GM23338 (cell line): ENCODE data around the gene ARFIP1. TPM values are rescaled to one million over a fixed set of nuclear protein-coding genes. Genes with fewer than 3 reads are reported as not detected.

Experiments
- ATAC-seq: fragments of 200-7000 bp; cut with Tn5 transposase; 3 replicates; pipeline ENCODE4 v1.9.1; 2020
- DNase-seq: peaks from one replicate; pipeline ENCODE4 v3.0.0-alpha.2; 2015; ENCODE audit warnings: low spot score
- H2AFZ ChIP-seq: fragments of 200-600 bp; sonication (generic); 2 replicates; pipeline ENCODE4 v1.8.0; 2016; ENCODE audit warnings: antibody characterized with exemption, mild to moderate bottlenecking, moderate library complexity
- H3F3A ChIP-seq: fragments of 200-600 bp; sonication (generic); replicated peaks from 2 replicates; pipeline ENCODE4 v1.8.0; 2017; ENCODE audit warnings: antibody characterized with exemption, mixed run types, low read depth
- H3K27ac ChIP-seq: fragments of 200-600 bp; sonication (generic); 2 replicates; pipeline ENCODE4 v1.6.1; 2016; ENCODE audit warnings: low read depth
- H3K27me3 ChIP-seq: fragments of 200-600 bp; sonication (generic); 2 replicates; pipeline ENCODE4 v1.8.0; 2016; ENCODE audit warnings: mild to moderate bottlenecking, mixed run types, moderate library complexity; ENCODE audit not compliant: insufficient read depth
- H3K36me3 ChIP-seq: fragments of 200-600 bp; sonication (generic); 2 replicates; pipeline ENCODE4 v1.8.0; 2016; ENCODE audit warnings: mild to moderate bottlenecking; ENCODE audit not compliant: insufficient read depth
- H3K4me1 ChIP-seq: fragments of 200-600 bp; sonication (generic); 2 replicates; pipeline ENCODE4 v1.8.0; 2016; ENCODE audit warnings: mild to moderate bottlenecking, moderate library complexity; ENCODE audit not compliant: insufficient read depth
- H3K4me2 ChIP-seq: fragments of 200-600 bp; sonication (generic); 2 replicates; pipeline ENCODE4 v1.7.1; 2017; ENCODE audit warnings: mixed run types
- H3K4me3 ChIP-seq: fragments of 200-600 bp; sonication (generic); 2 replicates; pipeline ENCODE4 v1.6.1; 2016; ENCODE audit warnings: mixed run types
- H3K79me2 ChIP-seq: fragments of 200-600 bp; sonication (generic); replicated peaks from 2 replicates; pipeline ENCODE4 v1.8.0; 2017; ENCODE audit warnings: mild to moderate bottlenecking; ENCODE audit not compliant: insufficient read depth
- H3K9me2 ChIP-seq: fragments of 200-600 bp; sonication (generic); 2 replicates; pipeline ENCODE4 v1.8.0; 2017; ENCODE audit not compliant: insufficient read depth
- H4K20me1 ChIP-seq: fragments of 200-600 bp; sonication (generic); replicated peaks from 2 replicates; pipeline ENCODE4 v1.8.0; 2017; ENCODE audit warnings: mild to moderate bottlenecking; ENCODE audit not compliant: insufficient read depth
- H3K27ac Mint-ChIP-seq: 2 replicates; pipeline ENCODE4 v1.8.0; 2020; ENCODE audit warnings: inconsistent platforms, mild to moderate bottlenecking, moderate library complexity, mixed read lengths
- H3K27me3 Mint-ChIP-seq: 3 replicates; pipeline ENCODE4 v1.8.0; 2022; ENCODE audit warnings: low read depth, mild to moderate bottlenecking, moderate library complexity, mixed read lengths, inconsistent platforms; ENCODE audit not compliant: insufficient read depth, poor library complexity
- H3K36me3 Mint-ChIP-seq: 3 replicates; pipeline ENCODE4 v1.8.0; 2021; ENCODE audit warnings: low read depth, mild to moderate bottlenecking, inconsistent platforms, moderate library complexity, mixed read lengths
- H3K4me1 Mint-ChIP-seq: 3 replicates; pipeline ENCODE4 v1.8.0; 2020; ENCODE audit warnings: mild to moderate bottlenecking, inconsistent platforms, mixed read lengths
- H3K4me3 Mint-ChIP-seq: 3 replicates; pipeline ENCODE4 v1.8.0; 2021; ENCODE audit warnings: moderate library complexity, mild to moderate bottlenecking, inconsistent platforms, mixed read lengths
- H3K9me3 Mint-ChIP-seq: 3 replicates; pipeline ENCODE4 v1.8.0; 2020; ENCODE audit warnings: moderate library complexity, mild to moderate bottlenecking, inconsistent platforms, mixed read lengths
- CTCF ChIP-seq, 2 experiments: fragments of 200-600 bp in 1 of 2; sonication (generic) in 1 of 2; conservative IDR thresholded peaks; 2 replicates each; pipeline versions ENCODE4 v1.5.1 to v1.6.1; 2016 to 2017; ENCODE audit warnings: antibody characterized with exemption in 2 of 2, low read depth in 2 of 2, mild to moderate bottlenecking in 2 of 2, moderate library complexity in 1 of 2
- POLR2AphosphoS5 ChIP-seq: IDR thresholded peaks from 2 replicates; pipeline ENCODE4 v1.6.1; 2016; ENCODE audit warnings: antibody characterized with exemption, low read depth
- REST ChIP-seq: IDR thresholded peaks from one replicate; pipeline ENCODE4 v1.6.1; 2018; ENCODE audit warnings: antibody characterized with exemption; ENCODE audit not compliant: unreplicated experiment
- ZNF462 ChIP-seq: fragments of 250-450 bp; sonication (Bioruptor Pico); IDR thresholded peaks from 2 replicates; pipeline ENCODE4 v1.5.0; 2020; ENCODE audit warnings: mild to moderate bottlenecking, moderate library complexity
- polyA plus RNA-seq: library from polyadenylated mRNA; unstranded; fragments of >200 nt; fragmentation: Nextera tagmentation; extraction: Ambion mirVana; gene quantifications from 2 replicates; pipeline ENCODE4 v1.2.1, GENCODE V29; 2016
- total RNA-seq: library from RNA; depleted of rRNA; stranded (reverse); fragments of >200 nt; shearing (Covaris generic); gene quantifications from 2 replicates; pipeline ENCODE4 v1.2.3, GENCODE V29; 2014

The ARFIP1 gene
- total and polyA plus RNA-seq, 2 experiments from 2014 or later, result 46.0 to 49.6 TPM

GRCh38 chr4:152820073-152820472, 40.3 kb downstream of the ARFIP1 start:
- no peak overlapping the region for H3K27ac ChIP-seq
- H2AFZ ChIP-seq, result no peak overlapping the region
- H3K27me3 Mint-ChIP-seq, result peaks cover 3% of the 10 kb centered on the region
- ATAC-seq, result no peak
- no peaks in the 10 kb centered on the region; the same call in 1 of the 2 replicates for H3K36me3 ChIP-seq
- DNase-seq, result no peak
- peaks cover 3% of the 10 kb centered on the region; the same call in 2 of the 3 replicates for H3K4me1 Mint-ChIP-seq
- H3K79me2 ChIP-seq, result peaks cover 4% of the 10 kb centered on the region
- 0 out of 2 replicates have a peak, but pooled peaks cover under 1% of the 10 kb centered on the region for H3K4me1 ChIP-seq
- H3K4me2 ChIP-seq, result no peak overlapping the region
- no peaks in the 10 kb centered on the region for H4K20me1 ChIP-seq
- no peaks in the 10 kb centered on the region for H3K27me3 ChIP-seq
- no peak overlapping the region for H3K4me3 Mint-ChIP-seq
- no peak overlapping the region for H3K27ac Mint-ChIP-seq
- 0 out of 2 replicates have a peak, but pooled peaks cover 6% of the 10 kb centered on the region for H3K9me2 ChIP-seq
- H3K36me3 Mint-ChIP-seq, result peaks cover 52% of the 10 kb centered on the region
- peaks cover 17% of the 10 kb centered on the region for H3K9me3 Mint-ChIP-seq
- no peak overlapping the region for H3K4me3 ChIP-seq
- no peaks in the 10 kb centered on the region for H3F3A ChIP-seq
- TF ChIP-seq REST (no peak), CTCF (conservative IDR thresholded peaks at IDR 0.05; ENCODE audit: low read depth in 2 of 2) (peak; percentile 43 to 51)

- Mint-ChIP-seq H3K27me3 (peaks cover 3% of the 10 kb centered on the region), H3K4me3 (no peak overlapping the region), H3K36me3 (peaks cover 37% of the 10 kb centered on the region), H3K27ac (no peak overlapping the region), H3K9me3 (peaks cover 13% of the 10 kb centered on the region; the same call in 2 of the 3 replicates), H3K4me1 (no peaks in the 10 kb centered on the region; the same call in 2 of the 3 replicates)
- Histone ChIP-seq H4K20me1 (no peaks in the 10 kb centered on the region), H3K79me2 (no peaks in the 10 kb centered on the region; the same call in 1 of the 2 replicates), H3K4me2 (no peak overlapping the region), H3K27me3 (no peaks in the 10 kb centered on the region), H3K4me3 (no peak overlapping the region), H3K27ac (no peak overlapping the region), H3K36me3 (no peaks in the 10 kb centered on the region; the same call in 1 of the 2 replicates), H2AFZ (no peak overlapping the region), H3K9me2 (0 out of 2 replicates have a peak, but pooled peaks cover 6% of the 10 kb centered on the region), H3K4me1 (no peaks in the 10 kb centered on the region), H3F3A (no peaks in the 10 kb centered on the region)
- no peak for ATAC-seq
- TF ChIP-seq POLR2AphosphoS5 (no peak), ZNF462 (CRISPR knock-in tag) (no peak)
- DNase-seq, result no peak
Measured at GRCh38 chr4:152822323-152822722, 42.6 kb downstream of the ARFIP1 start.
